Activated T-cell treated with anti-CD3 and anti-CD28 coated beads, Interleukin-2, amount 50 U/mL, for 4 hours (primary cell): ENCODE results near the gene AIMP1. TPM values are rescaled to one million over a fixed set of nuclear protein-coding genes. Genes with fewer than 3 reads are reported as not detected.

ENCODE experiments used
- ATAC-seq, 2 donors: fragments of 200-7000 bp; cut with Tn5 transposase; one replicate each; pipeline ENCODE4 v1.10.0; 2021
- DNase-seq: peaks from one replicate; pipeline ENCODE4 v3.0.0-alpha.2; 2020
- H3K27me3 Mint-ChIP-seq: one replicate; pipeline ENCODE4 v1.8.0; 2021; ENCODE audit warnings: low read depth, mixed read lengths
- H3K36me3 Mint-ChIP-seq: one replicate; pipeline ENCODE4 v1.8.0; 2022; ENCODE audit warnings: mixed read lengths; ENCODE audit not compliant: insufficient read depth
- H3K4me1 Mint-ChIP-seq: one replicate; pipeline ENCODE4 v1.8.0; 2021; ENCODE audit warnings: low read depth, mixed read lengths
- H3K4me3 Mint-ChIP-seq: one replicate; pipeline ENCODE4 v1.8.0; 2021; ENCODE audit warnings: mild to moderate bottlenecking, moderate library complexity, mixed read lengths
- H3K9me3 Mint-ChIP-seq: one replicate; pipeline ENCODE4 v1.8.0; 2021; ENCODE audit warnings: mixed read lengths
- total RNA-seq, 3 donors: library from RNA; stranded (reverse); gene quantifications; one replicate each; pipeline ENCODE4 v1.2.1, GENCODE V29; 2021

Gene AIMP1
- 10 to 100 TPM; 73.8 to 89.3 (median 74.8) TPM for total RNA-seq

DNA sequence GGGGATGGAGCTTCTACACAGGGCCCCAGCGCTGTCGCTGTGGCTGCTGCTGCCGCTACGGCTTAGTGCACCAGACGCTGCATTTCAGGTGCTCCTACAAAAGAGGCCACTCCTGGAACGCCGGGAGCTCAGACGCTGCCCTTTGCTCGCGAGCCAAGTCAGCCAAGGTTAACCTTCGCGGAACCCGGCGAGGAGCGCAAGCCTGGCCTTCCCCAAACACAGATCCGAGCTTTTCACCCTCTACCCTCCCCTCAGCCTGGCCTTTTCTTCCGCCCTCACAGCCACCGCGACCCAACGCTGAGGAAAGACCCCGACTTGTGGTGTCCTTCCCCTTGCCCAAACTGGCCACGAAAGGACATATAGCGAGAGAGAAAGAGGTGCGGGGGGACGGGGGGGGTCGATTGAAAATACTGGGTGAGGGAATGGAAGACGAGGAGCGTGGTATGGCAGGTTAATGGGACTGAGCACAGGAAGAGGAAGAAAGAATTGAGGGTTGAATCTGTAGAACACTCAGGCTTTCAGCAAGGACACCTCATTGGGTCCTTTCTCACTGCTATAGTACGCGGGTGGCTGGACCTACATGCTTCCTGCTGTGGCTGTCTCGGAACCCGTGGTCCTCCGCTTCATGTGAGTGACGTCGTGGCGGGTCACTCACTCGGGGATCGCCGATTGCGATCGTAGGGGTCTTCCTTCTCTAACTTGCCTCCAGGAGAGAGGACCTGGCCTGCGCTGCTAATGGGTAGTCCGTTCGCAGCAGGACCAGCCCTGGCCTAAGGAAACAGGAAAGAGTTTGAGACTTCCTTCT lies at the start of gene AIMP1, which contains the start of gene TBCK:
Gene AIMP1, plus strand, starts transcription at position 583 of the 805 bp plus-strand sequence. CDS start 8,460 bp downstream, outside the sequence.
Gene TBCK, minus strand, starts transcription at position 242 of the 805 bp plus-strand sequence. CDS start 7,249 bp downstream, outside the sequence.
- Mint-ChIP-seq H3K4me1 (peaks cover 49% of the 10 kb centered on the region), H3K36me3 (peaks cover 13% of the 10 kb centered on the region), H3K27me3 (no peaks in the 10 kb centered on the region), H3K4me3 (no peak within 1 kb of the TSS), H3K9me3 (no peaks in the 10 kb centered on the region)
- ATAC-seq: peak; percentile 85 to 87
- DNase-seq: peak; percentile 79

DNA sequence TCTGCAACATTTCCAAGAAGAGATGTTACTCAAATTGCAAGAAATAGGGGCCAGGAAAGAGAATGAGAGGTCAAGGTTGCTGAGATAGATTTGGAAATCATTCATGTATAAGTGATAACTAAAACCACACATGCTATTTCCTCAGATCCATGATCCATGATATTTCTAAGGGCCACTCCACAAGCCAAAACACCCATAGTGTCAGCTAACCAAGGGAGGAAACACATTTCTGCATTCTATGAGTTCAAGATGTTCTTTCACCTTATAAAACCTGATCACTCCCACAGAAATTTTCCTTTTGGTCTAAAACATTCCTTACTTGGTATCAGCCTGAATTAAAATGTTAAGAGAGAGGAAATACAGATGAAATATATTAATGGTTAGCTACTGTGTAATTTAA lies 47.6 kb upstream of the AIMP1 start:
- H3K36me3 Mint-ChIP-seq: peaks cover 4% of the 10 kb centered on the region
- H3K27me3 Mint-ChIP-seq: no peaks in the 10 kb centered on the region
- H3K9me3 Mint-ChIP-seq: no peaks in the 10 kb centered on the region
- no peak overlapping the region for H3K4me3 Mint-ChIP-seq
- DNase-seq (no peak), ATAC-seq (no peak)
- H3K4me1 Mint-ChIP-seq: no peaks in the 10 kb centered on the region

DNA sequence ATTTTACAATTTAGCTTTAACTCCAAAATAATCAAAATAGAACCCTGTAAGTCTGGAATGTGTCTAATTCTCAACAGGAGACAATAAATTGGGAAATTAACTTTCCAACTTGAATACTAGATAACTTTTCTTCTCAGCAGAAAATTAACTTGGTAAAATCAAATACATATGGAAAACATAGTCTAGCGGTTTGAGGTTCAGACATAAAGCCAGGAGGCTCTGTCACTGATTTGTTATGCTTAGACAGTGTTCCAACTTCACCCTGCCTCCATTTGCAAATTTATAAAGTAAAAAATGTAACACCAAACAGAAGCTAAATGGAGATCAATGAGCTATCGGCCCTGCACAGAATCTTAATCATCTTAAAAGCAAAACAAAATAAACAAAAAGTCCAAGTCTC lies 46.6 kb upstream of the AIMP1 start:
- peaks cover 4% of the 10 kb centered on the region for H3K4me1 Mint-ChIP-seq
- H3K36me3 Mint-ChIP-seq: peaks cover 8% of the 10 kb centered on the region
- ATAC-seq: no peak
- no peak for DNase-seq
- H3K9me3 Mint-ChIP-seq: no peaks in the 10 kb centered on the region
- H3K4me3 Mint-ChIP-seq: no peak overlapping the region
- no peaks in the 10 kb centered on the region for H3K27me3 Mint-ChIP-seq

DNA sequence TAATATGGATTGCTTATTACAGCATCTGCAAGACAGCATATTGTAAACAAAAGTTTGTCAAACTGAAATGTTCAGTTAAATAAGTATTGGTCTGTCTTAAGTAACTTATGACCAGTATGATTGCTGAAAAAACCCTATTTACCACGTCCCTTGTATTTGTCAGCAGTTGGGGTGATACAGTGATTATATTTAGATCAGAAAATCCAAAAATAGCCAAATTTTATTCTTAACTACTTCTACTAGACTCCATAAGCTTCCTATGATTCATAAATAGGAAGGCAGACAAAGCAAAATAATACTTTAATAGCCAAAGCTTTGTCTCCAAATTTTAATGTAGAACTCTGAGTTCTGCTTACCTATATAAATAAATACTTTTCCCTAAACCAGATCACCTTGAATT lies 45.6 kb upstream of the AIMP1 start:
- ATAC-seq (no peak), DNase-seq (no peak)
- Mint-ChIP-seq H3K4me3 (no peak overlapping the region), H3K36me3 (peaks cover 8% of the 10 kb centered on the region), H3K4me1 (peaks cover 4% of the 10 kb centered on the region), H3K9me3 (no peaks in the 10 kb centered on the region), H3K27me3 (no peaks in the 10 kb centered on the region)

DNA sequence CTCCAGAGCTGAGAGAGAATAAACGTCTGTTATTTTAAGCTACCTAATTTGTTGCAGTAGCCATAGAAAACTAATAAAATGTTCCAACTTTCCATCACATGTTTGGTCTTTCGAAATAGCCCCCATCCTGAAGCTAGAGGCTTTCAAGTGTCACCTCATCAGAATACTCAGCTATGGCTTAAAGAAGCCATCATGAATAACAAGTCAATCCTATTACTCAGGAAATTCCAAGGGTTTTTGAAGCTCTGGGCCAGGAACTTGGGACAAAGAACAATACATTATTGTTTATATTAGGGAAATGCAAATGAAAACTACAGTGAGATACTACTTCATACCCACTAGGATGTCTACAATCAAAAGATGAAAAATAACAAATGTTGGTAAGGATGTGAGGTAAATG lies 42.5 kb upstream of the AIMP1 start:
- ATAC-seq (no peak), DNase-seq (no peak)
- H3K9me3 Mint-ChIP-seq: no peaks in the 10 kb centered on the region
- H3K36me3 Mint-ChIP-seq: peaks cover 6% of the 10 kb centered on the region
- H3K4me1 Mint-ChIP-seq: peaks cover 4% of the 10 kb centered on the region
- no peaks in the 10 kb centered on the region for H3K27me3 Mint-ChIP-seq
- H3K4me3 Mint-ChIP-seq: no peak overlapping the region

DNA sequence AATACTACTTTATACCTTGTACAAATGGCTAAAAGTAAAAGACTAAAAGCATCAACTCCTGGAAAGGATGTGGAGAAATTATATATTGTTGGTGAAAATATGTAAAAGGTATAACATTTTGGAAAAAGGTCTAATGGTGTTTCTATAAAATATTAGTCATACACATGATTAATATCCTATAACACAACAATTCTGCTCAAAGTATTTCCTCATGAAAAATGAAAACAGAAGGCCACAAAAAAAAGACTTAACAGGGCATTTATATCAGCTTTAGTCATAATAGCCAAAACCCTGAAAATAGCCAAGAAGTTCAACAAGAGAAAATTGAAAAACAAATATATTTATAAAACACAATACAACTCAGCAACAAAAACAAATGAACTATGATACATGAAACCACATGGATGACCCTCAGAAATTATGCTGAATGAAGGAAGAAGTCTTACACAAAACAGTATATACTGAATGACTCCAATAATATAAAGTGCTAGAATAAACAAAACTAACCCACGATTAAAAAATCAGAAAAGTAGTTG lies 39.1 kb upstream of the AIMP1 start:
- Mint-ChIP-seq H3K27me3 (no peaks in the 10 kb centered on the region), H3K4me3 (no peak overlapping the region), H3K36me3 (peaks cover 12% of the 10 kb centered on the region), H3K9me3 (peaks cover 6% of the 10 kb centered on the region), H3K4me1 (peaks cover 4% of the 10 kb centered on the region)
- ATAC-seq (no peak), DNase-seq (no peak)

DNA sequence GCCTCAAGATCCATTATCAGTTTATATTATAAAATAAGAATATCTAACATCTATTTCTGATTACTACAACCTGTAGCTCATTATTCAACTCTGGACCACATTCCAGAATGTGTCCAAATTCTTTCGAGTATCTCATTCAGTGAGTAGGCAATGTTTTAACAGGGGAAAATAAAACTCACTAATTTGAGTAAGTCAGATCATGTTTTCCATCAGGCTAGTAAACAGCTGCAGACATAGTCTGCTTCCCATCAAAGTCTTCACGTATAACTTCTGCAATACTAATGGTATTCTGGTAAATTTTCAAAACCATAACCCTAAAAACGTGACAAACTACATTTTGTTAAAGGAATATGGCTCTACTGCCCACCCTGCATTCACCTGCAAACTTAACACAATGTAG lies 32.1 kb upstream of the AIMP1 start:
- H3K4me3 Mint-ChIP-seq: no peak overlapping the region
- H3K27me3 Mint-ChIP-seq: no peaks in the 10 kb centered on the region
- DNase-seq: no peak
- no peak for ATAC-seq
- H3K36me3 Mint-ChIP-seq: peaks cover 28% of the 10 kb centered on the region
- H3K4me1 Mint-ChIP-seq: no peaks in the 10 kb centered on the region
- peaks cover 6% of the 10 kb centered on the region for H3K9me3 Mint-ChIP-seq

DNA sequence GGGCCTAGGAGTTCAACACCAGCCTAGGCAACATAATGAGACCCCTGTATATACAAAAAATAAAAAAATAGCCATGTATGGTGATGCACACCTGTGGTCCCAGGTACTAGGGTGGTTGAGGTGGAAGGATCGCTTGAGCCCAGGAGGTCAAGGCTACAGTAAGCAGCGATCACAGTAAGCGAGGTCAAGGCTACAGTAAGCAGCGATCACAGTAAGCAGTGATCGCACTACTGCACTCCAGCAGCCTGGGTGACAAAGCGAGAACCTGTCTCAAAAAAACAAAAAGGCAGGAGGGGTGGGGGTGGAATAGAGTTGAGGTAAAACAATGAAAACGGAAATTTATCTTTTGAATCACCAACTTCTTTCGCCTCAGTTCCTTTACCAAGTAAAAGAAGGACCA lies 29.7 kb upstream of the AIMP1 start:
- ATAC-seq: no peak
- no peaks in the 10 kb centered on the region for H3K9me3 Mint-ChIP-seq
- H3K4me3 Mint-ChIP-seq: no peak overlapping the region
- no peak for DNase-seq
- no peaks in the 10 kb centered on the region for H3K27me3 Mint-ChIP-seq
- no peaks in the 10 kb centered on the region for H3K4me1 Mint-ChIP-seq
- H3K36me3 Mint-ChIP-seq: peaks cover 32% of the 10 kb centered on the region

DNA sequence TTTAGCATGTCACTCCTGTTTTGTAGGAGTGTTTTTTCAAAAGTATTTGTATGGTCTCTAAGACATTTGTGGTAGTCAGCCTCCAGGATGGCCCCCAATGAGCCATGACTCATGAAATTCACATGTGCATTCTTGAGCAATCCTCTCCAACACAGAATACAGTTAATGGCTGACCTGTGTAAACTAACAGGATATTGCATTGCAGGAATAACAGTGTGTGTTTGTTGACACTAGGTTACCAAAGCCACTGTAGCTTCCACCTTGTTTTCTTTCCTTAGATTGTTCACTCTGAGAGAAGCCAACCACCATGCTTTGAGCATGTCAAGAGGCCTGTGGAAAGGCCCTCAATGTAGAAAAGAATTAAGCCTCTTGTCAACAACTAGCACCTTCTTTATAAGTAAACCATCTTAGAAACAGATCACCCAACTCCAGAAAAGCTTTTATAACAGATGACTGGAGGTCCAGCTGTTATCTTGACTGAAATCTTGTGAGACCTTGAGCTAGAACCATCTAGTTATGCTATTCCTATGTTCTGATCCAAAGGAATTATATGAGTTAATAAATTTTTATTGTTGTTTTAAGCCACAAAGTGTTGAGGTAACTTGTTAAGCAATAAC lies 28.9 kb upstream of the AIMP1 start:
- ATAC-seq (no peak), DNase-seq (no peak)
- H3K4me1 Mint-ChIP-seq: no peaks in the 10 kb centered on the region
- H3K27me3 Mint-ChIP-seq: no peaks in the 10 kb centered on the region
- no peak overlapping the region for H3K4me3 Mint-ChIP-seq
- peaks cover 27% of the 10 kb centered on the region for H3K36me3 Mint-ChIP-seq
- H3K9me3 Mint-ChIP-seq: no peaks in the 10 kb centered on the region

DNA sequence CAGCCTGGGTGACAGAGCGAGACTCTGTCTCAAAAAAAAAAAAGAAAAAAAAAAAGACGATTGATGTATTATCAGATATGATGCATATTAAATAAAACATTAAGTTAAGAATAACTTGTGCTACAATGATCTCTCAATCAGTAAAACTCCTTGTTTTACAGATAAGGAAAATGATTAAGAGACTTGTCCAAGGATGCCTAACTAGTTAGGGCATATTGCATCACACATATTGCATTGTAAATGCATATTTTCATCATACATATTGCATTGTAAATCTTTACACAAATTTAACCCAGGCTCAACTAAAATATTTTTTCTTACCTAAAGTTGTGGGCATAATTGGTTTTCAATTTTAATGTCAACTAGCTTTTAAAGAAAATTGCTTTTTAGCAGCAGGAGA lies 26.6 kb upstream of the AIMP1 start:
- DNase-seq (no peak), ATAC-seq (no peak)
- no peaks in the 10 kb centered on the region for H3K4me1 Mint-ChIP-seq
- H3K4me3 Mint-ChIP-seq: no peak overlapping the region
- no peaks in the 10 kb centered on the region for H3K9me3 Mint-ChIP-seq
- H3K36me3 Mint-ChIP-seq: peaks cover 21% of the 10 kb centered on the region
- H3K27me3 Mint-ChIP-seq: no peaks in the 10 kb centered on the region

DNA sequence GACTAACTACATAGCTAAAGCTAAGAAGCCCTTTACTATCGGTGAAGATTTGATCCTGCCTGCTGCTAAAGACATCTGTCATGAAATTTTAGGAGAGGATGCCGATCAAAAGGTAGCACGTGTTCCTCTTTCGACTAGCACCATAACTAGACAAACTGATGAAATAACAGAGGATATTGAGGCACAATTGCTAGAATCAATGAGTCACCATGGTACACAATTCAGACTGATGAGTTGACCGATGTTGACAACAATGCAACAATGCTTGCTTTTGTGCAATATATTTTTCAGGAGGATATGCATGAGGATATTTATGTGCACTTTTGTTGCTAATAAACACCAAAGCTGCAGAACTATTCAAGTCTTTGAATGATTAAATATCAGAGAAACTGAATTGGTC lies 24.7 kb upstream of the AIMP1 start:
- Mint-ChIP-seq H3K9me3 (no peaks in the 10 kb centered on the region), H3K4me3 (no peak overlapping the region), H3K27me3 (no peaks in the 10 kb centered on the region), H3K4me1 (no peaks in the 10 kb centered on the region), H3K36me3 (peaks cover 27% of the 10 kb centered on the region)
- no peak for DNase-seq
- ATAC-seq: no peak

DNA sequence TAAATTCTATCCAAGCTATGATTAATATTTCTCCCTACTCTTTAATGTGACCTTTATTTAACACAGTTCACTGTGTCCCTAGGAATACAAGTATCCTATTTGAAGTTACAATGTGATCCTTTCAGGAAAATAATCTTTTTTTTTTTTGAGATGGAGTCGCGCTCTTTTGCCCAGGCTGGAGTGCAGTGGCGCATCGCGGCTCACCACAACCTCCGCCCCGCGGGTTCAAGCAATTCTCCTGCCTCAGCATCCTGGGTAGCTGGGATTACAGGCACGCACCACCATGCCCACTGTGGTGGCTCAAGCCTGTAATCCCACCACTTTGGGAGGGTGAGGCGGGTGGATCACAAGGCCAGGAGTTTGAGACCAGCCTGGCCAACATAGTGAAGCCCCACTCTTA lies 22.3 kb upstream of the AIMP1 start:
- H3K36me3 Mint-ChIP-seq: peaks cover 30% of the 10 kb centered on the region
- peaks cover 5% of the 10 kb centered on the region for H3K4me1 Mint-ChIP-seq
- DNase-seq: no peak
- ATAC-seq: no peak
- no peaks in the 10 kb centered on the region for H3K27me3 Mint-ChIP-seq
- no peak overlapping the region for H3K4me3 Mint-ChIP-seq
- H3K9me3 Mint-ChIP-seq: no peaks in the 10 kb centered on the region

DNA sequence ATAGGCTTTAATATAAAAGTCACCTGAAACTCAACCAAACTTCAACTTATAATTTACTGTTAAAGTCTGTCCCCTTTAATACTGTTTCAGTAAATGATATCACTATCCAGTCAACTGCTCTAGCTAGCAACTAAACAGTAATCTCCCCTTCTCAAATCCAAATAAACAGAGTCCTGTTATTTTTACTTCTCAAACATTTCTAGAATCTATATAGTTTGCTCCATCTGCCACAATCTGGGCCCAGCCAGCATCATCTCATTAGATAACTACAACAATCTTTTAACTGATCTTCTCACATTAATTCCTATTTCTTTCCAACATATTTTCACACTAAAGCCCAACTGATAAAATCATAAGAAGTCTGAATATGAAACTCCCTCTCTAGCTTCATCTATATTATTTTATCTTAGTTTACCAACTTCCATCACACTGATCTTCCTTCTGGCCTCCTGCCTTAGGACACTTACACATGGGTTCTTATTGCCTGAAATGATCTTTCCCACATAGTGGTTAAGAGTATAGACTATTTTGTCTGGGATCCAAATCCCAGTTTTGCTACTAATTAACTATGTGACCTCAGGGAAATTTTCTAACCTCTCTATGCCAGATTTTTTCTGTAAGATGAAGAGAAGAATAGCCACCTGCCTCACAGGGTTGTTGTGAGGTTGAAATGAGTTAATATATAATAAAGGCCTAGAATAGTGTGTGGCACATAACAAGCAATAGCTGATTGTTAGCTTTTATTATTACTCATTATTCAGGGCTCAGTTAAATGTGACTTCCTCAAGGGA lies 18.9 kb upstream of the AIMP1 start:
- Mint-ChIP-seq H3K36me3 (peaks cover 39% of the 10 kb centered on the region), H3K4me3 (no peak overlapping the region), H3K27me3 (no peaks in the 10 kb centered on the region), H3K4me1 (peaks cover 12% of the 10 kb centered on the region), H3K9me3 (no peaks in the 10 kb centered on the region)
- ATAC-seq (no peak), DNase-seq (no peak)

DNA sequence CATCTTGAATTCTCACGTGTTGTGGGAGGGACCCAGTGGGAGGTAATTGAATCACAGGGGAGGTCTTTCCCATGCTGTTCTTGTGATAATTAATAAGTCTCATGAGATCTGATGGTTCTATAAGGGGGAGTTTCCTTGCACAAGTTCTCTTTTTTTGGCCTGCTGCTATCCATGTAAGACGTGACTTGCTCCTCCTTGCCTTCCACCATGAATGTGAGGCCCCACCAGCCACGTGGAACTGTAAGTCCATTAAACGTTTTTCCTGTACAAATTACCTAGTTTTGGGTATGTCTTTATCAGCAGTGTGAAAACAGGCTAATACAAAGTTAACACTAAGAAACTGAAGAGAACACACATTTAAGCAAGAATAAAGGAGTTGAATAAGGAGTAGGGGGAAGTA lies 16.4 kb upstream of the AIMP1 start:
- H3K36me3 Mint-ChIP-seq: peaks cover 40% of the 10 kb centered on the region
- no peaks in the 10 kb centered on the region for H3K9me3 Mint-ChIP-seq
- H3K4me3 Mint-ChIP-seq: no peak overlapping the region
- H3K4me1 Mint-ChIP-seq: peaks cover 13% of the 10 kb centered on the region
- ATAC-seq (no peak), DNase-seq (no peak)
- no peaks in the 10 kb centered on the region for H3K27me3 Mint-ChIP-seq
